NCI-H526 (cell line): ENCODE measurements around the gene NDUFA7.
"Not testable (repeated sequence)": the region's sequence is repeated elsewhere in the genome, so short reads cannot be mapped to it uniquely, and the experiment has no call there.

ENCODE experiments used
- DNase-seq, 2 experiments: peaks; one replicate each; lab custom pipeline; 2025; lab: John Stamatoyannopoulos, UW

The NDUFA7 gene

GRCh38 chr19:8264248-8264647, 56.9 kb downstream of the NDUFA7 start:
- not testable (repeated sequence) for DNase-seq

GRCh38 chr19:8262431-8262830, 58.7 kb downstream of the NDUFA7 start:
- no peak for DNase-seq

GRCh38 chr19:8261881-8262280, 59.3 kb downstream of the NDUFA7 start:
- DNase-seq = no peak

- DNase-seq = no peak
Measured at GRCh38 chr19:8261347-8261746, 59.8 kb downstream of the NDUFA7 start.
